ENCODE data around the gene NMD3. TPM values are rescaled to one million over a fixed set of nuclear protein-coding genes. Genes with fewer than 3 reads are reported as not detected.

The NMD3 gene
- polyA plus RNA-seq, 1 of the 3 experiments (the other 2 are of a cell fraction): 15.1 TPM

- TF ChIP-seq ZBTB33 (IDR thresholded peaks at IDR 0.05; ENCODE audit: borderline replicate concordance, low read depth): no peak
Observed at GRCh38 chr3:161272524-161272923, 51.4 kb downstream of the NMD3 start (continued).

DNA sequence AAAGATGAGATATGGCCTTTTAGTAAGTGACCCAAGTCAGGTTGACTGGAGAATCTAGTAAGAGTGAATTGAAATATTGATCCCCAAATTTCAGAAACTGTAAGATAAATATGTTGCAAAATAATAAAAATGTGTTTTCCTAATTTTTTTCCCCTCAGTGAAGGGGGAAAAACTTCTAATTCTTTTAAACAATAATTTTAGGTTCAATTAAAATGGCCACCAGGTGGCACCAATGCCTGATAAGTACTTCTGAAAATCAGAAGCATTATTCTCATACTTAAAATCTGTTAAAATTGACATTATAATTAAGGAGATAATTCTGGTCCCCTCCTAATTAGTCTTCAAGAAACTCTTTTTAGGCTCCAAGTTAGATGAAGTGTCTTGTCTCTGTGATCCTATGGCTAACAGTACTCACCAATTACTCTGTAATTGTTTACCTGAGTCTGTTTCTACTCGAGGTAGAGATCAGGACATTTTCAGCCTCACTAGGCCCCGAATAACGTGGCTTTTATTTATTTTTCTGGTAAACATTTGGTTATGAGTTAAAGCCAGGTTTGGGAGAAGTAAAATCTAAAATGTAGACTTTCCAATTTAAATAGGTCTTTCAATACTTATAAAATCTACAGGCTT lies 52.6 kb downstream of the NMD3 start:
- Histone ChIP-seq H2AFZ (ENCODE audit: low read depth) (no peak overlapping the region), H3K4me2 (no peak overlapping the region), H3K36me3 (replicated peaks in 1 of 2; ENCODE audit: control insufficient read depth in 1 of 2, insufficient read depth in 2 of 2, low read length in 1 of 2) (no peaks in the 10 kb centered on the region), H3K27me3 (ENCODE audit: insufficient read depth) (no peaks in the 10 kb centered on the region), H3K27ac (ENCODE audit: low read depth in 2 of 2, low read length in 1 of 2) (no peak overlapping the region), H3F3A (replicated peaks; ENCODE audit: insufficient read depth) (no peaks in the 10 kb centered on the region), H3K4me3 (ENCODE audit: low read depth in 2 of 2, low read length in 1 of 2) (no peak overlapping the region; a peak in 1 of 4 replicates), H3K4me1 (ENCODE audit: control insufficient read depth in 1 of 2, insufficient read depth in 2 of 2, low read depth in 1 of 2, low read length in 1 of 2) (peaks cover 0 to 3% of the 10 kb centered on the region in 2 experiments; a peak in 1 of 4 replicates), H3K9me3 (no peaks in the 10 kb centered on the region), H3K9ac (no peak overlapping the region), H4K20me1 (ENCODE audit: insufficient read depth) (no peaks in the 10 kb centered on the region), H3K9me2 (no peaks in the 10 kb centered on the region), H3K79me2 (ENCODE audit: insufficient read depth) (no peaks in the 10 kb centered on the region)
- WGBS (ENCODE audit: low lambda C conversion rate): 34% methylated on average over 3 of the region's 3 CpGs
- POLR2A ChIA-PET: no interaction called here
- CTCF ChIA-PET: interaction anchor here (0.8 to 4.4 kb wide), 15 partner anchors 14 to 569 kb away, joined by 3 to 60 read pairs (median 5); no protein-coding TSS in a partner anchor
- TF ChIP-seq, protein P1, sequence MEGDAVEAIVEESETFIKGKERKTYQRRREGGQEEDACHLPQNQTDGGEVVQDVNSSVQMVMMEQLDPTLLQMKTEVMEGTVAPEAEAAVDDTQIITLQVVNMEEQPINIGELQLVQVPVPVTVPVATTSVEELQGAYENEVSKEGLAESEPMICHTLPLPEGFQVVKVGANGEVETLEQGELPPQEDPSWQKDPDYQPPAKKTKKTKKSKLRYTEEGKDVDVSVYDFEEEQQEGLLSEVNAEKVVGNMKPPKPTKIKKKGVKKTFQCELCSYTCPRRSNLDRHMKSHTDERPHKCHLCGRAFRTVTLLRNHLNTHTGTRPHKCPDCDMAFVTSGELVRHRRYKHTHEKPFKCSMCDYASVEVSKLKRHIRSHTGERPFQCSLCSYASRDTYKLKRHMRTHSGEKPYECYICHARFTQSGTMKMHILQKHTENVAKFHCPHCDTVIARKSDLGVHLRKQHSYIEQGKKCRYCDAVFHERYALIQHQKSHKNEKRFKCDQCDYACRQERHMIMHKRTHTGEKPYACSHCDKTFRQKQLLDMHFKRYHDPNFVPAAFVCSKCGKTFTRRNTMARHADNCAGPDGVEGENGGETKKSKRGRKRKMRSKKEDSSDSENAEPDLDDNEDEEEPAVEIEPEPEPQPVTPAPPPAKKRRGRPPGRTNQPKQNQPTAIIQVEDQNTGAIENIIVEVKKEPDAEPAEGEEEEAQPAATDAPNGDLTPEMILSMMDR (IDR thresholded peaks at IDR 0.05): peak; percentile 79
- TF ChIP-seq RAD21 (IDR thresholded peaks at IDR 0.05; ENCODE audit: low read length) (peak; percentile 71), SMC3 (IDR thresholded peaks at IDR 0.05; ENCODE audit: low read depth, low read length) (peak; percentile 51; the same call in 1 of the 2 replicates), TEAD4 (IDR thresholded peaks at IDR 0.05; ENCODE audit: borderline replicate concordance, insufficient read depth) (no peak)
- peak; percentile 6 for DNase-seq

- no peaks in the 10 kb centered on the region for H3K36me3 ChIP-seq (replicated peaks in 1 of 2; ENCODE audit: control insufficient read depth in 1 of 2, insufficient read depth in 2 of 2, low read length in 1 of 2)
- H2AFZ ChIP-seq (ENCODE audit: low read depth): no peak overlapping the region
- POLR2A ChIA-PET: no interaction called here
- DNase-seq: peak; percentile 27
- no peaks in the 10 kb centered on the region for H3K27me3 ChIP-seq (ENCODE audit: insufficient read depth)
- H3K9me2 ChIP-seq: no peaks in the 10 kb centered on the region
- WGBS (ENCODE audit: low lambda C conversion rate): 61% methylated on average over 4 of the region's 4 CpGs
- H3K79me2 ChIP-seq (ENCODE audit: insufficient read depth): no peaks in the 10 kb centered on the region
- H3K4me2 ChIP-seq: no peak overlapping the region
- H3K4me3 ChIP-seq (ENCODE audit: low read depth in 2 of 2, low read length in 1 of 2): peak overlapping the region in 1 of 2 experiments; percentile 23; a peak in 1 of 4 replicates
- no peak overlapping the region for H3K9ac ChIP-seq
- no peaks in the 10 kb centered on the region for H3F3A ChIP-seq (replicated peaks; ENCODE audit: insufficient read depth)
- peaks cover 0 to 3% of the 10 kb centered on the region in 2 experiments; a peak in 1 of 4 replicates for H3K4me1 ChIP-seq (ENCODE audit: control insufficient read depth in 1 of 2, insufficient read depth in 2 of 2, low read depth in 1 of 2, low read length in 1 of 2)
- no peaks in the 10 kb centered on the region for H4K20me1 ChIP-seq (ENCODE audit: insufficient read depth)
- no peaks in the 10 kb centered on the region for H3K9me3 ChIP-seq
- H3K27ac ChIP-seq (ENCODE audit: low read depth in 2 of 2, low read length in 1 of 2): no peak overlapping the region
- CTCF ChIA-PET: interaction anchor here (0.6 to 4.4 kb wide), 32 partner anchors 10 to 570 kb away, joined by 3 to 60 read pairs (median 4); no protein-coding TSS in a partner anchor
- no peak for TF ChIP-seq NFIC (IDR thresholded peaks at IDR 0.05; ENCODE audit: borderline replicate concordance)
- TF ChIP-seq, protein P2, sequence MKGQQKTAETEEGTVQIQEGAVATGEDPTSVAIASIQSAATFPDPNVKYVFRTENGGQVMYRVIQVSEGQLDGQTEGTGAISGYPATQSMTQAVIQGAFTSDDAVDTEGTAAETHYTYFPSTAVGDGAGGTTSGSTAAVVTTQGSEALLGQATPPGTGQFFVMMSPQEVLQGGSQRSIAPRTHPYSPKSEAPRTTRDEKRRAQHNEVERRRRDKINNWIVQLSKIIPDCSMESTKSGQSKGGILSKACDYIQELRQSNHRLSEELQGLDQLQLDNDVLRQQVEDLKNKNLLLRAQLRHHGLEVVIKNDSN (IDR thresholded peaks at IDR 0.05; ENCODE audit: borderline replicate concordance, low read depth): no peak
- TF ChIP-seq SMC3 (IDR thresholded peaks at IDR 0.05; ENCODE audit: low read depth, low read length): 0 out of 2 replicates have a peak, but pooled peaks have one; percentile 23
- TF ChIP-seq JUND (IDR thresholded peaks at IDR 0.05): no peak
- TF ChIP-seq TCF12 (IDR thresholded peaks at IDR 0.05): no peak
- no peak for TF ChIP-seq SIN3A (IDR thresholded peaks at IDR 0.05; ENCODE audit: borderline replicate concordance, low read depth, low read length)
- TF ChIP-seq MXI1 (IDR thresholded peaks at IDR 0.05; ENCODE audit: low read depth, low read length): no peak
- no peak for TF ChIP-seq FOXM1 (IDR thresholded peaks at IDR 0.05; ENCODE audit: low read depth)
- TF ChIP-seq RFX5 (IDR thresholded peaks at IDR 0.05; ENCODE audit: low read length): no peak
- no peak for TF ChIP-seq ZBTB33 (IDR thresholded peaks at IDR 0.05; ENCODE audit: borderline replicate concordance, low read depth)
- TF ChIP-seq YY1 (IDR thresholded peaks at IDR 0.05; ENCODE audit: low read depth): no peak
- TF ChIP-seq PBX3 (IDR thresholded peaks at IDR 0.05): no peak
- TF ChIP-seq, protein P3, sequence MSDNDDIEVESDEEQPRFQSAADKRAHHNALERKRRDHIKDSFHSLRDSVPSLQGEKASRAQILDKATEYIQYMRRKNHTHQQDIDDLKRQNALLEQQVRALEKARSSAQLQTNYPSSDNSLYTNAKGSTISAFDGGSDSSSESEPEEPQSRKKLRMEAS (IDR thresholded peaks at IDR 0.05; ENCODE audit: low read depth): no peak
Observed at GRCh38 chr3:161274691-161275298, 53.7 kb downstream of the NMD3 start.

All from SK-N-SH (cell line).